Measurements from ENCODE around the gene CC2D2B. TPM values are rescaled to one million over a fixed set of nuclear protein-coding genes. Genes with fewer than 3 reads are reported as not detected.
"Not testable (repeated sequence)": the region's sequence is repeated elsewhere in the genome, so short reads cannot be mapped to it uniquely, and the experiment has no call there.

CC2D2B gene
- polyA plus RNA-seq, 3 donors, result 0.08 to 1.8 TPM; not detected in 1

DNA sequence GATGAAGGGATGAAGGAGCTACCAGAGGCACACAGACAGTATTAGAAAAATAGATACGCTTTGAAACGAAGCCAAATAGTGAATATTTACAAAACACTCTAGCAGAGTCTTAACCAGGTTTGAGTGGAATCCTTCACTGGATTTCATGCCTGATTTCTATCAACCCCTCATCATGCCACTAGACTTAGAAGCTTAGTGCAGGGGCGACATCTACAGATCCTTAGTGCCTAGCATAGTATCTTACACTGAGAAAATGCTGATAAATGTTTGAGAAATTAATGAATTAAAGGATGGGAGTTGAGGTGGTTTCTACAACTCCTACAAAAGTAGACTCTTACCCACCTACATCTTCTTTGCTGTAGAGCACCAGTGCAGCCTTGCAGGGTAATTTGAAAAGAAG is 80.9 kb downstream of the CC2D2B start:
- Mint-ChIP-seq H3K4me3 (no peak overlapping the region), H3K27me3 (ENCODE audit: low read depth in 3 of 3) (peaks cover 0 to 1% (median 0%) of the 10 kb centered on the region in 3 donors), H3K36me3 (no peaks in the 10 kb centered on the region), H3K4me1 (peaks cover 9% of the 10 kb centered on the region), H3K27ac (no peak overlapping the region), H3K9me3 (peaks cover 0 to 1% (median 0%) of the 10 kb centered on the region in 7 donors)
- no peak for DNase-seq
- TF ChIP-seq, protein P1, sequence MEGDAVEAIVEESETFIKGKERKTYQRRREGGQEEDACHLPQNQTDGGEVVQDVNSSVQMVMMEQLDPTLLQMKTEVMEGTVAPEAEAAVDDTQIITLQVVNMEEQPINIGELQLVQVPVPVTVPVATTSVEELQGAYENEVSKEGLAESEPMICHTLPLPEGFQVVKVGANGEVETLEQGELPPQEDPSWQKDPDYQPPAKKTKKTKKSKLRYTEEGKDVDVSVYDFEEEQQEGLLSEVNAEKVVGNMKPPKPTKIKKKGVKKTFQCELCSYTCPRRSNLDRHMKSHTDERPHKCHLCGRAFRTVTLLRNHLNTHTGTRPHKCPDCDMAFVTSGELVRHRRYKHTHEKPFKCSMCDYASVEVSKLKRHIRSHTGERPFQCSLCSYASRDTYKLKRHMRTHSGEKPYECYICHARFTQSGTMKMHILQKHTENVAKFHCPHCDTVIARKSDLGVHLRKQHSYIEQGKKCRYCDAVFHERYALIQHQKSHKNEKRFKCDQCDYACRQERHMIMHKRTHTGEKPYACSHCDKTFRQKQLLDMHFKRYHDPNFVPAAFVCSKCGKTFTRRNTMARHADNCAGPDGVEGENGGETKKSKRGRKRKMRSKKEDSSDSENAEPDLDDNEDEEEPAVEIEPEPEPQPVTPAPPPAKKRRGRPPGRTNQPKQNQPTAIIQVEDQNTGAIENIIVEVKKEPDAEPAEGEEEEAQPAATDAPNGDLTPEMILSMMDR (IDR thresholded peaks at IDR 0.05), result no peak
- Histone ChIP-seq H3K36me3 (replicated peaks in 1 of 2; ENCODE audit: control insufficient read depth in 1 of 2, insufficient read depth in 2 of 2, low read length in 2 of 2) (no peaks in the 10 kb centered on the region), H3K4me1 (ENCODE audit: control insufficient read depth in 1 of 2, insufficient read depth in 2 of 2, low read length in 2 of 2) (no peaks in the 10 kb centered on the region), H3K79me2 (ENCODE audit: insufficient read depth, low read length) (no peaks in the 10 kb centered on the region), H4K20me1 (ENCODE audit: insufficient read depth, low read length) (no peaks in the 10 kb centered on the region), H3K9me3 (replicated peaks in 1 of 2; ENCODE audit: control insufficient read depth in 1 of 2, insufficient read depth in 1 of 2, low read length in 2 of 2) (no peaks in the 10 kb centered on the region), H3K27ac (ENCODE audit: low read depth in 1 of 2, low read length in 2 of 2) (no peak overlapping the region), H3K4me2 (replicated peaks; ENCODE audit: extremely low read depth, low read length, poor library complexity, severe bottlenecking) (no peak overlapping the region), H2AFZ (ENCODE audit: insufficient read depth, low read depth, low read length, poor library complexity, severe bottlenecking) (no peak overlapping the region), H3K9ac (ENCODE audit: insufficient read depth, low read length, poor library complexity, severe bottlenecking) (no peak overlapping the region), H3K27me3 (ENCODE audit: control insufficient read depth in 2 of 2, insufficient read depth in 2 of 2, low read length in 2 of 2) (no peaks in the 10 kb centered on the region), H3K4me3 (replicated peaks in 1 of 3; ENCODE audit: low read depth in 2 of 3, low read length in 3 of 3) (no peak overlapping the region)
- intact Hi-C loops (cut with micrococcal nuclease), result no loop called here
- no CpG with 5 or more reads among the region's 3 CpGs for WGBS (ENCODE audit: insufficient coverage)

DNA sequence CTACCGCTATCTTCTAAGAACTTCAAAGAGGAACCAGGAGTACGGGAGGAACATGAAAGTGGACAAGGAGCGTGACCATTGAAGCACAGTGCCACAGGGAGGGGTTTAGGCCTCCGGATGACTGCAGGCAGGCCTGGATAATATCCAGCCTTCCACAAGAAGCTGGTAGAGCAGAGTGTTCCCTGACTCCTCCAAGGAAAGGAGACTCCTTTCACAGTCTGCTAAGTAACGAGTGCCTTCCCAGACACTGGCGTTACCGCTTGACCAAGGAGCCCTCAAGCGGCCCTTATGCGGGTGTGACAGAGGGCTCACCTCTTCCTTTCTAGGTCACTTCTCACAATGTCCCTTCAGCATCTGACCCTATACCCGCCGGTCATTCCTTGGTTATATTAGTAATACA is 86.6 kb downstream of the CC2D2B start:
- intact Hi-C loops (cut with micrococcal nuclease); H3K27ac ChIP-seq (ENCODE audit: low read depth in 1 of 2, low read length in 2 of 2); H3K4me1 ChIP-seq (ENCODE audit: control insufficient read depth in 1 of 2, insufficient read depth in 2 of 2, low read length in 2 of 2); H4K20me1 ChIP-seq (ENCODE audit: insufficient read depth, low read length); H3K9me3 Mint-ChIP-seq; DNase-seq; H3K36me3 ChIP-seq (replicated peaks in 1 of 2; ENCODE audit: control insufficient read depth in 1 of 2, insufficient read depth in 2 of 2, low read length in 2 of 2); H3K79me2 ChIP-seq (ENCODE audit: insufficient read depth, low read length); H3K9ac ChIP-seq (ENCODE audit: insufficient read depth, low read length, poor library complexity, severe bottlenecking); H3K27ac Mint-ChIP-seq; H3K4me3 Mint-ChIP-seq; H3K9me3 ChIP-seq (replicated peaks in 1 of 2; ENCODE audit: control insufficient read depth in 1 of 2, insufficient read depth in 1 of 2, low read length in 2 of 2); H3K27me3 ChIP-seq (ENCODE audit: control insufficient read depth in 2 of 2, insufficient read depth in 2 of 2, low read length in 2 of 2); H3K4me2 ChIP-seq (replicated peaks; ENCODE audit: extremely low read depth, low read length, poor library complexity, severe bottlenecking); H3K27me3 Mint-ChIP-seq (ENCODE audit: low read depth in 3 of 3); H2AFZ ChIP-seq (ENCODE audit: insufficient read depth, low read depth, low read length, poor library complexity, severe bottlenecking); H3K4me3 ChIP-seq (replicated peaks in 1 of 3; ENCODE audit: low read depth in 2 of 3, low read length in 3 of 3); H3K4me1 Mint-ChIP-seq; H3K36me3 Mint-ChIP-seq: not testable (repeated sequence)
- 100% methylated on average over 3 of the region's 11 CpGs for WGBS (ENCODE audit: insufficient coverage)
